Right atrium auricular region (tissue), 2 donors: Measurements from ENCODE around the gene GAP43. TPM values are rescaled to one million over a fixed set of nuclear protein-coding genes. Genes with fewer than 3 reads are reported as not detected.
A peak's percentile ranks its signal among the peaks of the same experiment; 100 is the strongest.

Source experiments
- DNase-seq: peaks from one replicate; pipeline ENCODE4 v3.0.0-alpha.2; 2019; ENCODE audit warnings: low spot score
- H3K27ac ChIP-seq, 2 donors: fragments of 200-600 bp; sonication (generic); 1 replicate in 1 of 2; 2 replicates in 1 of 2; pipeline ENCODE4 v1.5.1; 2016 to 2019
- H3K27me3 ChIP-seq, 2 donors: fragments of 200-600 bp; sonication (generic); one replicate each; pipeline versions ENCODE4 v1.5.1 to v1.6.0; 2017 to 2019
- H3K36me3 ChIP-seq: fragments of 200-600 bp; sonication (generic); one replicate; pipeline ENCODE4 v1.5.1; 2016
- H3K4me1 ChIP-seq, 2 donors: fragments of 200-600 bp; sonication (generic); one replicate each; pipeline versions ENCODE4 v1.5.1 to v1.6.0; 2017 to 2019
- H3K4me3 ChIP-seq, 2 donors: fragments of 200-600 bp; sonication (generic); 1 replicate in 1 of 2; 2 replicates in 1 of 2; pipeline ENCODE4 v1.5.1; 2017 to 2019; ENCODE audit warnings: mild to moderate bottlenecking in 1 of 2, moderate library complexity in 1 of 2
- H3K9me3 ChIP-seq, 2 donors: fragments of 200-600 bp; sonication (generic); one replicate each; pipeline ENCODE4 v1.5.1; 2019
- CTCF ChIP-seq, 2 donors: fragments of 200-600 bp; sonication (generic); IDR thresholded peaks; one replicate each; pipeline ENCODE4 v1.5.1; 2019; ENCODE audit warnings: antibody characterized with exemption in 2 of 2
- total RNA-seq, 2 donors: library from RNA; depleted of rRNA; stranded (reverse); fragments of >200 nt; gene quantifications; one replicate each; pipeline ENCODE4 v1.1.0, GENCODE V29; 2016

GAP43 gene
- total RNA-seq, 2 donors from 2014 or later, result 0.47 to 1.7 TPM

DNA sequence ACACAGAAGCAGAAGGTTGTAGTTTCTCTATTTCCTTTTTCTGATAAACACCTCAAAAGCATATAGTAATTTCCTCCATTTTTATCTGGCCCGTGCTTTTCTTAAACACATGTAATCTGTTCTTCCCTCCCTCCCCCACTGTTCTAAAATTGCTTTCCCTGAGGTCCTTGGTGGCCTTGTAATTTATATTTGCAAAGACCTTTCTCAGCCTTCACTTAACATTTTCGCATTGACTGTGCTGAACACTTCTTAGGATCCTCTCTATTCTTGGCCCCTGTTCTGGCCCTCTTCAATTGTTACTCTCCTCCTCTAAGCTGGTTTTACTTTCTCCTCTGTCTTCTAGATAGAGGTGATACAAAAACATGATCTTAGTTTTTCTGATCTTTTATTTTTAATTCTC is 28.3 kb downstream of the GAP43 start:
- no peak for DNase-seq
- TF ChIP-seq CTCF (IDR thresholded peaks at IDR 0.05), result no peak

GRCh38 chr3:115652738-115653137 is 29.4 kb downstream of the GAP43 start:
- no peaks in the 10 kb centered on the region for H3K27me3 ChIP-seq
- no peak for DNase-seq
- TF ChIP-seq CTCF (IDR thresholded peaks at IDR 0.05), result no peak
- H3K4me3 ChIP-seq, result no peak overlapping the region
- H3K27ac ChIP-seq, result no peak overlapping the region
- peaks cover 0 to 7% of the 10 kb centered on the region in 2 donors for H3K4me1 ChIP-seq
- H3K9me3 ChIP-seq, result no peaks in the 10 kb centered on the region
- H3K36me3 ChIP-seq, result no peaks in the 10 kb centered on the region

More for the DNA sequence above, 28.3 kb downstream of the GAP43 start:
- H3K4me3 ChIP-seq, result no peak overlapping the region
- no peaks in the 10 kb centered on the region for H3K4me1 ChIP-seq
- no peaks in the 10 kb centered on the region for H3K36me3 ChIP-seq
- no peaks in the 10 kb centered on the region for H3K9me3 ChIP-seq
- H3K27me3 ChIP-seq, result no peaks in the 10 kb centered on the region
- H3K27ac ChIP-seq, result no peak overlapping the region

- H3K4me1 ChIP-seq, result peaks cover 3 to 31% of the 10 kb centered on the region in 2 donors
- H3K4me3 ChIP-seq, result no peak overlapping the region
- H3K27me3 ChIP-seq, result no peaks in the 10 kb centered on the region
- no peak for TF ChIP-seq CTCF (IDR thresholded peaks at IDR 0.05)
- no peaks in the 10 kb centered on the region for H3K9me3 ChIP-seq
- no peak overlapping the region for H3K27ac ChIP-seq
- no peak for DNase-seq
- no peaks in the 10 kb centered on the region for H3K36me3 ChIP-seq
Observed at GRCh38 chr3:115655761-115656282, 32.5 kb downstream of the GAP43 start.

DNA sequence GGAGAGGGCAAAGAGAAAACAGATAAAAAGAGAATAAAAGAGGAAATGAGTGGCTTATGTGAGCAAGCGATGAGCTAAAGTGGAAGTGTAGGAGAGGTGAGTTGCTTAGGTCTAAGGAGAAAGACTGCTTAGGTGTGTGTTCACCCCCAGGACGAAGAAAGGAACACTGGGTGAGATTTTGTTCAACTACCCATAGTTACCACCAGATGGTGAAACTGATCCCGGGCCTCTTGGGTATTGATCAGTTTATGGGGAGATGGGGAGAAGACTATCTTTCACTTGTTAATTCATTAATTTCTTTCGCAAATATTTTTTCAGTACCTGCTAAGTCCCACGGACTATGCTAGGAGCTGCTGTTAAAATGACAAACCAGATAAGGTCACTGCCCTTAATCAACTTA is 33.9 kb downstream of the GAP43 start:
- H3K27ac ChIP-seq, result peak overlapping the region; percentile 97 to 98

GRCh38 chr3:115658032-115658336 is 34.7 kb downstream of the GAP43 start:
- Histone ChIP-seq H3K4me1 (peaks cover 3 to 34% of the 10 kb centered on the region in 2 donors), H3K9me3 (no peaks in the 10 kb centered on the region), H3K4me3 (peak overlapping the region; percentile 50 to 82), H3K27ac (peak overlapping the region; percentile 97 to 98), H3K36me3 (no peaks in the 10 kb centered on the region), H3K27me3 (no peaks in the 10 kb centered on the region)
- no peak for TF ChIP-seq CTCF (IDR thresholded peaks at IDR 0.05)
- no peak for DNase-seq

More for the DNA sequence above, 33.9 kb downstream of the GAP43 start:
- no peak for DNase-seq
- no peak overlapping the region for H3K4me3 ChIP-seq
- no peaks in the 10 kb centered on the region for H3K27me3 ChIP-seq
- H3K36me3 ChIP-seq, result no peaks in the 10 kb centered on the region
- H3K9me3 ChIP-seq, result no peaks in the 10 kb centered on the region
- no peak for TF ChIP-seq CTCF (IDR thresholded peaks at IDR 0.05)
- H3K4me1 ChIP-seq, result peaks cover 3 to 34% of the 10 kb centered on the region in 2 donors
